HG03039 (cell line): ENCODE measurements around the gene OBSCN.
A peak's percentile ranks its signal among the peaks of the same experiment; 100 is the strongest.
"Not testable (repeated sequence)": the region's sequence is repeated elsewhere in the genome, so short reads cannot be mapped to it uniquely, and the experiment has no call there.

Source experiments
- ATAC-seq: cut with Tn5 transposase; IDR thresholded peaks from one replicate; pipeline ENCODE4 v1.9.1; 2021; ENCODE audit warnings: mild to moderate bottlenecking, moderate library complexity; ENCODE audit not compliant: unreplicated experiment

Gene OBSCN

GRCh38 chr1:228212415-228212965, 4.6 kb downstream of the OBSCN start:
- ATAC-seq: no peak

GRCh38 chr1:228212966-228213844, 5.4 kb downstream of the OBSCN start:
- ATAC-seq: peak; percentile 78

GRCh38 chr1:228213917-228214808, 6.3 kb downstream of the OBSCN start:
- ATAC-seq: no peak

- ATAC-seq: no peak
Measured at GRCh38 chr1:228214921-228215662, 7.2 kb downstream of the OBSCN start.

- ATAC-seq: no peak
Measured at GRCh38 chr1:228215663-228216116, 7.8 kb downstream of the OBSCN start.

- ATAC-seq: no peak
Measured at GRCh38 chr1:228216371-228217320, 8.8 kb downstream of the OBSCN start.

- no peak for ATAC-seq
Measured at GRCh38 chr1:228217551-228218344, 9.9 kb downstream of the OBSCN start.

GRCh38 chr1:228218513-228219244, 10.8 kb downstream of the OBSCN start:
- ATAC-seq: no peak

- no peak for ATAC-seq
Measured at GRCh38 chr1:228219245-228219961, 11.6 kb downstream of the OBSCN start.

- no peak for ATAC-seq
Measured at GRCh38 chr1:228219962-228220780, 12.3 kb downstream of the OBSCN start.

GRCh38 chr1:228221097-228221496, 13.3 kb downstream of the OBSCN start:
- not testable (repeated sequence) for ATAC-seq

GRCh38 chr1:228222548-228222947, 14.7 kb downstream of the OBSCN start:
- no peak for ATAC-seq

GRCh38 chr1:228224198-228225164, 16.6 kb downstream of the OBSCN start:
- ATAC-seq: no peak

GRCh38 chr1:228225165-228225710, 17.4 kb downstream of the OBSCN start:
- no peak for ATAC-seq

GRCh38 chr1:228225740-228226139, 17.9 kb downstream of the OBSCN start:
- ATAC-seq: no peak
